NCI-H446 (cell line): ENCODE results near the gene CDH12.
"Not testable (repeated sequence)": the region's sequence is repeated elsewhere in the genome, so short reads cannot be mapped to it uniquely, and the experiment has no call there.

Source experiments
- DNase-seq, 2 experiments: peaks; one replicate each; lab custom pipeline; 2025; lab: John Stamatoyannopoulos, UW

Gene CDH12

DNA sequence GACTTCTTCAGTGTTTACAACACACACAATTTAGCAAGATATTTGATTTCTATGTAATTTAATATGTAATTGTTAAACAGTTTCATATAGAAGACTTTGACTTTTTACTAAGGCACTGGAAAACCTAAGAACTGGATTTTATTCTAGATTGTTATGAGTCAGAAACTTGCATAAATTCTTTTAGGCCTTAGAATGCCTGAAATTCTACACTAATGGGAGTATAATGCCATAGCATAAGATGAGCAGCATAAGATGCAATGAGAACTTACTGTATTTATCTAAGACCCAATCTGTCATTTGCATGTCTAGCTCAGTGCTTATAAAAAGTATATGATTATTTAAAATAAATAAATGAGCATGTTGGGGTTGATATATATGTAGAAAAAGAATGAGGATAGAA is 285.2 kb downstream of the CDH12 start:
- DNase-seq: no peak

DNA sequence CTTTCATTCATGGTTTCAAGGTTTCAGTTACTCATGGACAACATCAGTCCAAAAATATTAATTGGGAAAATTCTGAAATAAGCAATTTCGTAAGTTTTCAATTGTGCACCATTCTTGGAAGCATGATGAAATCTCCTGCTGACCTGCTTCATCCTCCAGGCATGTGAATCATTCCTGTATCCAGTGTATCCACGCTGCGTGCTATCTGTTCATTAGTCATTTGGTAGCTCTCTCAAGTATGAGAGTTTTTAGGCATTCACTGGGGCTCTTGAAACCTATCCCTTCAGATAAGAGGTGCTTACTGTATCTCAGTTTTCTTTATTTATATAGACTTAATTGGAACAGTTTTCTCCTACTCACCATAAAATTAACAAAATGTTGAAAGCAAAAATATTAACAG is 293.0 kb downstream of the CDH12 start:
- no peak for DNase-seq

DNA sequence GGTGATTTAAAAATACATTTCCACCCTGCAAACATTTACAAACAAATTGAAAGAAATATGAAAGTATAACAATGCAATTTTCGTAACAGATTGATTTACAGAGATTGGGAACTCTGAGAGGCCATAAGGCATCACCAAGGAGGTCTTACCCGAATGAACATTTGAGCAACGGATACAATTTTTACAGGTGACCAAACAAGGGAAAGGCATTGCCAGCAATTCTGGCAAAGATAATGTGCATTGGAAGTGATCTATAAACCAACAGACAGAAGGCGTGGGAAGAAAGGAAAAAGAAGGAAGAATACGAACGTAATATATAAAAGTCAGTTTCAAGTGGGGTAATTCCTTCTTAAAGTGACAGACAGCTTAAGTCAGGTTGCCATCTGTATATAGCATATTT is 295.9 kb downstream of the CDH12 start:
- DNase-seq: no peak

DNA sequence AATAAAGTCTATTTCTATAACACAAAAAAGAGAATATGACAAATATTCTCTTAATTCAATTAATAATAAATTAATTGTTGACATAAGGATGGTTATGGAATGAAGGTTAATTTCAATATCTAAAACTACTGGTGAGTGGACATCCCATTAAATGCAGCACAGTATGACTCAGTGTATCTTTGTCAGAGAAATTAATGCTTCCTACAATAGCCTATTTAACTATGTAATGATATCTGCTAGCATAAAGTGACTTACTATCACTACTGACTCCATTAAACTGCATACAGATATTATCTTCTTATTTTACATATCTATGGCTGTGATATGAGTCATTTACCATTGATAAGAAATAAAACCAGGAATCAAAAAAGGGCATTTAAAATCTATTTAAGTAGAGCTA is 298.7 kb downstream of the CDH12 start:
- DNase-seq: no peak

DNA sequence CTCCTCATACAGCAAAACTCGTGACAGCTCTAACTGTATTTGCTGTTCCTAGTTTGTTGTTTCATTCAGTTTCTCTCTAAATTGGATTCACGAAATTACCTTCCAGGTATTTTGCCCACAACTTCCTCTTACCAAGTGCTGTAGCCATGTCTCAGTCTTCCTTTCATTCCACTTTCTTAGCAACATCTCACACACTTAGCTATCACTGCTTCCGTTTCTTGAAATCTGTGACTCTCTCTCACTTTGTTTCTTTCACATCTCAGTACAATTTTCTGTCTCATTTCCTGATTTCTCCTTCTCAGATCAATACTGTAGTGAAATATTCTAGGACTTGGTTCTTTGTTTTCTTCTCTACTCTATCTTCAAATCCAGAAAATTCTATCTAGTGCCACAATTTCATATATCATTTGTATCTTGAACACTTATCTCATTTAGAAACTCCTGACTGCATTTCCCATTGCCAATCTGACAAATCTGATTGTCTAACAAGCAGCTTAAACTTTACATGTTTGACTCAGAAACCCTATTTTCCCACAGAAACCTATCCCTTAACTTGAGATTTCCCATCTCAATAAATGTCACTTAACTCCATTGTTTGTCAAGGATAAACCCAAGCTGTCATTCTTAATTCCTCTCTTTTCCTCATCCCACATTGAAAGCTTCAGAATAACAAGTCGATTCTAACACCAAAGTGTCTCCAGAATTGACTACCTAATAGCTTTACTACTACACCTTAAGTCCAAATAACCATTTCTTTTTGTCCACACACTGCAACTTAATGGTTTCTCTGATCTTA is 303.1 kb downstream of the CDH12 start:
- no peak for DNase-seq

DNA sequence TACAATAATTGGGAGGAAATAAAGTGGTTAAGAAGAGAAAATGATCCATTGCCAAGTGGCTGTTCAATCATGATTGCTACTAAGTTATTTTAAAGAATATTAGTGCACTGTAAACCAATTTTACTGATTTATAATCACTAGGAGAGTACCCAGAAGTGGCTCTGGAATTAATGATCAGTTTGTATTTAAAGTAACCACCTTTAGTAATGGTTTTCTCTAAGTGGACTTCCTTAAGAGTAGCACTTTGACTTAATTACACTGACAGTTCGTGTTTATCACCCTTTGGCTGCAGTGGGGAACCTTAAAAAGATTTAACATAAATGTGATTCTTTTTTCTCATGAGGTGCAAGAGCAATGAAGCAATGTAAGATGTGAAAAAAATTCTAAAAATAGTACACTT is 310.8 kb downstream of the CDH12 start:
- no peak for DNase-seq

DNA sequence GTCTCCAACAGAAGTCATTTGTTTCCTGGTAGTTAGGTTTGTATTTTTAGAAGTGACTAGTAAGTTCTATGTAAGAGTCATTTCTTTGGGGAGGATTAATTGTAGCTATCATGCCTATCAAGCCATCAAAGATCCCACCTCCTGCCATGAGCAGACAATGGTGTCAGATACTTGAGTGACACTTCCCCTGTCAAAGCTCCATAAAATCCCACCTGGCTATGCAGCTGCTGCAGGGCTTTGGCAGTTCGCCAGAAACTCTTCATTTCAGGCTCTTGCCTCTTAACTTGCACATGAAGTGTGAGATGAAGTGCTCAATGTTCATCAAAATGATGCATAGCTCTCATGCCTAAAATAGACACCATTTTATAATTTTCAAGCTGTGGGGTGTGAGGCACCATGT is 312.1 kb downstream of the CDH12 start:
- peak; percentile 91 to 97 for DNase-seq

DNA sequence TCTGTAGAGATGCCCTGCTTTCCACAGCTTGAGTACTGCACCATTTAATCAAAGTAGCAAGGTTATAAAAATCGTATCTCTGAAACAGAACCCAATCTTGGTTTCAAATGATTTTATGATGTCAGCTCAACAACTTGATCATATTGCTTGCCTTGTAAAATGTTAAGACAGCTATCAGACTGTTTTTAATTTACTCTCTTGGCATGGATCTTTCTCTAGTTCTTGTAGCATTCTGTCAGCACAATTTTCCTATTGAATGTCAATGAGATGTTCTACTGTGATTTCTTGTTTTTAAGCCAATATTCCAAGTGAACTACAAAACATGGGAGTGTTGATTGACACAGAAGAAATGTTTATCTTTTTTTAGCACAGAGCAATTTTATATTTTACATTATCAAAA is 313.4 kb downstream of the CDH12 start:
- peak; percentile 66 to 81 for DNase-seq

DNA sequence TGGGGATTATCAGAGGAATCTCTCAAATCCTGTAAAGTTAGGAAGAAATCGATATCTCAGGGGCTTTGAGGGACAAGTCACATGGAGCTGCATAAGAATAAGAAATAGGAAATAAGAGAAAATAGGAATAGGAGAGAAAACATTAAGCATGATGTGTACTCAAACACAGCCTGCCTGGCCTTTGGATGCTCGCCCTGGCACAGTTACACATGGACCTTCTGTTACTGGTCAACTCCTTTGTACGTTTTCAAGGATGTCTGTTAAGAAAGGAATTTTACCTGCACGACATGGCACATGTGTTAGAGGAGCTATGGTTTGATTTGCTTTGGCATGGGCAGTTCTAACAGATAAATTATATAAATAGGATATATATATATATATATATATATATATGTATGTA is 321.2 kb downstream of the CDH12 start:
- peak in 1 of 2 experiments; percentile 54 for DNase-seq

DNA sequence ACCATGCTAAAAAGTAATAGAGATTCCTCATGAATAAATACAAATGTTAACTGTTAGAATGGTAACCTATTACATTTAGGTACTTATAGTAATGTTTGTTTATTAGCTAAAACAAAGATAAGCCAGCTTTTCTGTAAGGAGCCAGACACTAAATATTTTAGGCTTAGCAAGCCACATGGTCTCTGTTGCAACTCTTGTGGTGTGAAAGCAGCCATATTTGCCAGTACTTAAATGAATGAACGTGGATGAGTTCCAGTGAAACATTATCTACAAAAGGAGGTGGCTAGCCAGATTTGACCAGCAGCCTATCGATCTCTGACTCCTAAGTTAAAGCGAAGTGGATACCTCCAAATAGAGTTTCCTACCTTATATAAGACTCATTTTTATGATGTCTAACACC is 331.6 kb downstream of the CDH12 start:
- no peak for DNase-seq

DNA sequence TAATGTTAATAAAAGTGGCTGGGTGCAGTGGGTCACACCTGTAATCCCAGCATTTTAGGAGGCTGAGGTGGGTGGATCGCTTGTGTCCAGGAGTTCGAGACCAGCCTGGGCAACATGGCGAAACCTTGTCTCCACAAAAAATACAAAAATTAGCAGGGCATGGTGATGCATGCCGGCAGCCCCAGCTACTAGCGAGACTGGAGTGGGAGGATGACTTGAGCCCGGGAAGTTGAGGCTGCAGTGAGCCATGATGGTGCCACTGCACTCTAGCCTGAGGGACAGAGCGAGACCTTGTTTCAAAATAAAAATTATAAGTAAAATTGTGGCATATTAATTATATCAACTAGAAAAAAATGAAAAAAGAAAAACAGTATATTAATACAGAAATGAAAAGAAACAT is 336.6 kb downstream of the CDH12 start:
- DNase-seq: not testable (repeated sequence)

DNA sequence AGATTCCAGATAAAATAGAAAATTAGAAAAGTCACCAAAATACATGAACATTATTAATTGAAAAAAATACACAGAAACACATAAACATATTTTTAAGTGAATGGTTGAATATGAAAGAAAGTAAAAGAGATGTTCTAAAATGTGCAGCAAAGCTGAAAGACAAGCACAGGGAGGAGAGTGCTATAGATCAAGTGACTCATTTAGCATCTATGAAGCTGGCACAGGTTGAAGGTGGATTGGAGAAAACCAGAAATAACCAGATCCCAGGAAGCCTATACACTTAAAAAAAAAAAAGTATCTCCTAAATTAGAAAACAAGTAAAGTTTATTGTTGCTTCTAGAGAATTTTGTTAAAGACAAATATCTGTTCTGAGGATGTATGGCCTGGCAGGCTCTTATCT is 338.9 kb downstream of the CDH12 start:
- no peak for DNase-seq

DNA sequence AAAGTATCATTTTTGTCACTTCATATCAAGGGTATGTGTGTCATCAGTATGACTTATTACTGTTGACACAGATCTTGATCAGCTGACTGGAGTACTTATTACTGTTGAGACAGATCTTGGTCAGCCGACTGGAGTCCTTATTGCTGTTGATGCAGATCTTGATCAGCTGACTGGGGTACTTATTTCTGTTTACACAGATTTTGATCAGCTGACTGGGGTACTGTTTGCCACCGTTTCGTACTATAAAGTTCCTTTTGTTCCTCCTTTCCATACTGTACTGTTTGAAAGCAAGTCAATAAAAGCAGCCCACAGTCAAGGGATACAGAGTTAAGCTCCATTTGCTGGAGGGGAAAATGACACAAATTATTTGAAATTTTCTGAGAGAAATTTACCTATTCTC is 347.3 kb downstream of the CDH12 start:
- no peak for DNase-seq

DNA sequence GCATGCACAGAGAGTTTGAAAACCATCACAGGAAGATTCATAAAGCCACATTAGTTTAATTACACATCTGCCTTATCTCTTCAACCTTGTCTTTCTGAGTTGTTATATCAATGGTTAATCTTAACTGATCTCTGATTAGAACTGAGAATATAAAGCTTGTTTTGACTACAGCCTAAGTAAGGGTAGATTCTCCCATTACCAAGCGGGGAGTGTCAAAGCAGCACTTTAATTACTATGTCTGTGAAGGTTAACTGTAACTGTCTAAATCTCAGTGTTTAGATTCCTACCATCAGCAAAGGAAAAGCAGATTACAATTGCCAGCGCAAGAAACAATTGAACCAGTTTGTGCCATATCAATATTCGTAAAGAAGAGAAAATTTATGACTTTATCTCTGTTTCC is 348.7 kb downstream of the CDH12 start:
- no peak for DNase-seq

DNA sequence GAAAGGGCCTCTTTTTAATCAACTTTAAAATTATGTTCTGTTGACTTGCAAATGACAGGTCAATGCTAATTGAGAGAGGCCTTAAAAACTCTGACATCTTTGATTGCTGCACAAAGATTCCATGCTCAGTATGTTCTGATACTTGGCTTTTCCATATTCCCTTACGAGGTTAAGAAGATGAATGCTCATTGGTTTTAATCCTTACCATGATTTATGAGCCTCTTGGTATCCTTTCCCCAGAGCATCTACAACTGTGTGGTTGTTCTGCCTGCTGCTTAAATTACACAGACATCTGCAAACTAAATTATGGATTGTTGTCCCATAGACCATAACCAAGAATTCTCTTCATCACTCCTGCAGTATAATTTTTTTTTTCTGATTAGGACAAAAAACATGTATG is 352.6 kb downstream of the CDH12 start:
- DNase-seq: peak in 1 of 2 experiments; percentile 16

DNA sequence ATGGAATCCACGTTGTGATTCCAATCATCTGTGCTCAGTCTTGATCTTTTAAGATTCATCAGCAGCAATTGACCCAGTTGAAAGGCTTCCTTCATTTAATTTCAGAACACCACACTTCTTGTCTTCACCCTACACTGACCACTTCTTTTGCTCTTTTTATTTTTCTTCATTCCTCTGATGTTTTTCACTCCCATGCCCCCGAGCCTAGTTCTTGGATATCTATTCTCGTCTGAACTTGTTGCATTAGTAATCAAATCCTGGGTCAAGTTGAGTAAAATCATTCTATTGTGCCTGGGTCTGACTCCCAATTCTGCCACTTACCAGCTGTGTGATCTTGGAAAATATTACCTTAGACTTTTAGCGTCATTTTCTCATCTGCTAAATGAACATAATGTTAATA is 356.5 kb downstream of the CDH12 start:
- DNase-seq: no peak

DNA sequence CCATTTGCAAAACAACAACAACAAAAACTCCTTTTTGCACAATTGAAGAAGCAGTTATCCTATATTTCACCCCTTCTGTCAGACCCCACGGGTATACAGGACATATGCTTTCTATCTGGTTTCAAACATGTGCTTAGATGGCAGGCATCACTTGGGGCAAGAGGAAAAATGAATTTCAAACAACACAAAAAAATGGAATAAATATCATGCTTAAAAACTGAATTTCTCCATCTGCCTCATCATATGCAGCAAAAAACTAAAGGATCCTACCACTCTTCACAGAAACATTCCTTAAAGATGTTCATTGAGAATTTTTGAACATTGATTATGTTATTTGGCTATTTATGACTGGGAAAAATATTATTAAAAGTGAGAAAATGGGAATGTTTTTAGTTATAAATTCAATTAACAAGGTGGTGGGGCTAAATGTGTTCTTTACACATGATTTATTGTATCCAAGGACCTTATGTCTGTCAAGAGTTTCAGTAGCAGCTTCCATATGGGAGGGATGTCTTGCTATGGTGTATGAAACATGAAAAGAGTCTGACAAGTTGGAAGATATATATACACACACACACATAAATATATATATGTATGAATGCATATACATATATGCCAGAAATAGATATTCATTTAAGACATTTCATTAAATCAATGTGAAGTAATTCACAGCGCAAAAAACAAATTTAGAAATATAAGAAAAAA is 358.0 kb downstream of the CDH12 start:
- DNase-seq: no peak

DNA sequence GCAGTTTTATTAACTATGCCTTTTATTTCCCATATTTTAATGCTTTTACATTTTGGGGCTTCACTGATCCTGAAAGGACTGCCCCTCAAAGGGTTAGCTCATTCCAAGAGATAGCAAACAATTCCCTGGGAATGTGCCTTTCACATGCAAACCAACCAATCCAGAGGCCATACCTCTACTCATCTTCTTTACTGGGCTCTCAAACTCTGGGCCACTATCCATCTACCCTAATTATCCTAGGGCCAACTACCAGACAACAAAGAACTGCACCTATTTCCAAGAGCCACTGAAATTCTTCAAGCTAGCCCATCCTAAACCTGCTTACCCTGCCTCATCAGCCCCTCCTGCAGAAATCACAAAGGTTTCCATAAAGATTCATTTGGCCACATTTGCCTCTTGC is 364.7 kb downstream of the CDH12 start:
- DNase-seq: no peak

DNA sequence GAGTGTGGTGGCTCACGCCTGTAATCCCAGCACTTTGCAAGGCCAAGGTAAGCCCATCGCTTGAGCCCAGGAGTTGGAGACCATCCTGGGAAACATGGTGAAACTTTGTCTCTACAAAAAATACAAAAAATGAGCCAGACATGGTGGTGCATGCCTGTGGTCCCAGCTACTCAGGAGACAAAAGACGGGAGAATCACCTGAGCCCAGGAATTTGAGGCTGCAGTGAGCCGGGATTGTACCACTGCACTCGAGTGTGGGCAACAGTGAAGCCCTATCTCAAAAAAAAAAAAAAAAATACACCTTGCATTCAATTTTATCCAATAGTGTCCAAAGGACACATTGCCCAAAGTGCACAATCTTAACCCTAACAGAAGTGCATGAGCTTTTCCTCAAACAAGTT is 372.8 kb downstream of the CDH12 start:
- DNase-seq: no peak

DNA sequence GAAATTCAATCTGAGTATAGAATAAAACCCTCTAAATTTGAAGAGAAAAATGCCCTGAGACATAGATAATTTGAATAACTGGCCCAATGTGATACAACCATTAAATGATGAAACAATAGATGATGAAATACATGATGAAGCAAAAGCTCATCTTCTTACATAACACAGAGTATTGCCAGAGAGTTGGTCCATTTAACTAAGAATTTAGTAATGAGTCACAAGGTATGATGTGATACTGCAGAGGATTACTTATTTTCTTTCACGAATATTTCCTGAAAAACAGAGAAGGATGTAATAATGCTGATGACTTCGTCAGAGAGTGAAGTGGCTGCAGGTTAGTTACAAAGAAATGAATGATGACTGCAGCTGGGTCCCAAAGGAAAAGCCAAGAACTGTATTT is 379.3 kb downstream of the CDH12 start:
- no peak for DNase-seq

DNA sequence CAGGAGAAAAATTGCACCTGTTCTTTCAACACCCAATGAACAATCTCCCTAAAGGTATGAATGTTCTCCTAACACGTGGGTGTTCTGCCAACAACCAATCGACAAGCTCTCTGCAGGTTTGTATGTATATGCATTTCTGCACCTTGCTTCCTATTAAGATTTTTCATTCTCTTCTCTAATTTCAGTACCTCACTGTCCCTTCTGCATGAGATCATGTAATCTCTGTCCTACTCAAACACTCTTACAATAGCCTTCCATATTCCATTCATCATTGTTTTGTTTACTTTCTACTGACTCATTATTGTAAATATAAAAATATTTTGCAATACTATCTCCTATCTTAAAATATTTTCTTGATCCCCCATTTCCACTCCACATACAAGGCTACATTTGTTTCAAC is 382.0 kb downstream of the CDH12 start:
- DNase-seq: no peak

DNA sequence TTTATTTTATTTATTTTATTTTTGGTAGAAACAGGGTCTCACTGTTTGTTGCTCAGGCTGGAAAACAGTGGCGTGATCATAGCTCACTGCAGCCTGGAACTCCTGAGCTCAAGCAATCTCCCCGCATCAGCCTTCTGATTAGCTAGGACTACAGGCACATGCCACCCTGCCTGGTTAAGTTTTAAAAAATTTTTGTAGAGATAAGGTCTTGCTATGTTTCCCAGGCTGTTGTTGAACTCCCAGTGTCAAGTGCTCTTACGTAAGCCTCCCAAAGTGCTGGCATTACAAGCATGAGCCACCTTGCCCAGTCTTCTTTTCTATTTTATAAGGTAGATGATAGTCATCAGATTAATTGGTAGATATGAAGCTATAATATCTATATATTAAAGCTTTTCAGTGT is 382.7 kb downstream of the CDH12 start:
- DNase-seq: no peak

DNA sequence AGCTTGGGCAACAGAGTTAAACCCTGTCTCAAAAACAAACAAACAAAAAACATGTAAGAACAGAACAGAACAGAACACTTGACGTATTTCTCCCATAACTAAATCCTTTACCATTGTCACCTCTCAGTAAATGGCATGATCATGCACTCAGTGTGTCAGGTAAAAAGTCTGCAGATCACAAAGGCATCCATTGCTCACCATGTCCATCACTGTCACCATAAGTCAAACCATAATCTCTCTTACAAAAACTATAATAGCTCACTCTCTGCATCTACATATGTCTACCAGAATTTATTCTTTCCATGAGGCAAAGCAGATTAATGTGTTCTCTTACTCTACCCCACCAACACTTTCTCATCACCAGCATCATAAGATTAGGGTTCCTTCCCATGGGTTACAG is 387.5 kb downstream of the CDH12 start:
- DNase-seq: no peak

DNA sequence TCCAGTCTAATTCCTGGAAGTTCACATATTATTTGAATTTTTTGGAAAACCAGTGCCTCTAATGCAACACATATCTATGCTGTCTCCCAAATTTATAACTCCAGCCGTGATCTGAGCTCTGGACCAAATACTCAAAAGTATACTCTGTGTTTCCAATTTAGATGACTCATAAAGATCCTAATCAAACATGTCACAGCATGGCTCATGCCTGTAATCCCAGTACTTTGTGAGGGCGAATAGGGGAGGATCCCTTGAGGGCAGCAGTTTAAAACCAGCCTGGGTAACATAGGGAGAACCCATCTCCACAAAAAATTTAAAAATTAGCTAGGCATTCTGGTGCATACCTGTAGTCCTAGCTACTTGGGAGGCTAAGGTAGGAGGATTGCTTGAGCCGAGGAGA is 388.0 kb downstream of the CDH12 start:
- no peak for DNase-seq
